ENCODE results near the gene LCORL. TPM values are rescaled to one million over a fixed set of nuclear protein-coding genes. Genes with fewer than 3 reads are reported as not detected.
A peak's percentile ranks its signal among the peaks of the same experiment; 100 is the strongest.

The LCORL gene
- total and polyA plus RNA-seq, 9 of the 15 experiments (the other 6 are each of a cell fraction or from before 2014, with no cell fraction given): 3.1 to 24.5 (median 11.1) TPM

DNA sequence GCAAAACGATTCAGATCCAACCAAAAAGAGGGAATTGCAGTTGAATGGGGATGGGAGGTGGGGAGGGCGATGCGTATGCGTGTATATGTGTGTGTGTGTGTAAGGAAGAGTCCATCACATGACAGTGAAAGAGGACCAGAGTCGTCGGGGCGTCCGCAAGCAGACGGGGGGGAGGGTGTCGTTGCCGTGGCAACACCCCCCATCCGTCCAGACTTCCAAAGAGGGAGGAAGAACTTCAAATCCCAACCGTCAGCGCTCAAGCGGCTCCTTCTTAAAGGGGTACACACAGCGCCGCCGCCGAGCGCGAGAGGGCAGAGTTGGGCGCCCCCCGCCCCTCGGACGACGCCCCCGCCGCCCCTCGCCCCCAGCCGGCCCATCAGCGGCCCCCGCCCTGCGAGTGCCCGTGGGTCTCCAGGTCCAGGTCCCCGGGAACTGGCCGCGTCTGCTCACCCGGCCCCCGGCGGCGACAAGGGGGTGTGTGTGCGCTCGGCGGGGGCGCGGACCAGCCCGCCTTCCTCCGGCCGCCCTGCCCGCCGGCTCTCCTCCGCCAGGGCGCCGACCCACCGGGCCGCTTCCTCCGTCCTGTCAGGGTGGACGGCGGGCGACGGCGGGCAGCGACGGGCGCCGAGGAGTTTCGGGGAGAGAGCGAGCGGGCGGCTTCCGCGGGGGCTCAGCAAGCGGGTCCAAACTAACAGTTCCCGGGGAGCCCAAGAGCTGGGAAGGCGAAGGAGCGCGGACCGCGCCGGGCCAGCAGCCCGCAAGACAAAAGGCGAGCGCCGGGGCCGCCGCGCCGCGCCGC is 685 bp downstream of the LCORL start (continued):
- TF ChIP-seq, protein P1, sequence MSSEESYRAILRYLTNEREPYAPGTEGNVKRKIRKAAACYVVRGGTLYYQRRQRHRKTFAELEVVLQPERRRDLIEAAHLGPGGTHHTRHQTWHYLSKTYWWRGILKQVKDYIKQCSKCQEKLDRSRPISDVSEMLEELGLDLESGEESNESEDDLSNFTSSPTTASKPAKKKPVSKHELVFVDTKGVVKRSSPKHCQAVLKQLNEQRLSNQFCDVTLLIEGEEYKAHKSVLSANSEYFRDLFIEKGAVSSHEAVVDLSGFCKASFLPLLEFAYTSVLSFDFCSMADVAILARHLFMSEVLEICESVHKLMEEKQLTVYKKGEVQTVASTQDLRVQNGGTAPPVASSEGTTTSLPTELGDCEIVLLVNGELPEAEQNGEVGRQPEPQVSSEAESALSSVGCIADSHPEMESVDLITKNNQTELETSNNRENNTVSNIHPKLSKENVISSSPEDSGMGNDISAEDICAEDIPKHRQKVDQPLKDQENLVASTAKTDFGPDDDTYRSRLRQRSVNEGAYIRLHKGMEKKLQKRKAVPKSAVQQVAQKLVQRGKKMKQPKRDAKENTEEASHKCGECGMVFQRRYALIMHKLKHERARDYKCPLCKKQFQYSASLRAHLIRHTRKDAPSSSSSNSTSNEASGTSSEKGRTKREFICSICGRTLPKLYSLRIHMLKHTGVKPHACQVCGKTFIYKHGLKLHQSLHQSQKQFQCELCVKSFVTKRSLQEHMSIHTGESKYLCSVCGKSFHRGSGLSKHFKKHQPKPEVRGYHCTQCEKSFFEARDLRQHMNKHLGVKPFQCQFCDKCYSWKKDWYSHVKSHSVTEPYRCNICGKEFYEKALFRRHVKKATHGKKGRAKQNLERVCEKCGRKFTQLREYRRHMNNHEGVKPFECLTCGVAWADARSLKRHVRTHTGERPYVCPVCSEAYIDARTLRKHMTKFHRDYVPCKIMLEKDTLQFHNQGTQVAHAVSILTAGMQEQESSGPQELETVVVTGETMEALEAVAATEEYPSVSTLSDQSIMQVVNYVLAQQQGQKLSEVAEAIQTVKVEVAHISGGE (CRISPR knock-in tag; IDR thresholded peaks at IDR 0.05): no peak
- TF ChIP-seq, protein P2, sequence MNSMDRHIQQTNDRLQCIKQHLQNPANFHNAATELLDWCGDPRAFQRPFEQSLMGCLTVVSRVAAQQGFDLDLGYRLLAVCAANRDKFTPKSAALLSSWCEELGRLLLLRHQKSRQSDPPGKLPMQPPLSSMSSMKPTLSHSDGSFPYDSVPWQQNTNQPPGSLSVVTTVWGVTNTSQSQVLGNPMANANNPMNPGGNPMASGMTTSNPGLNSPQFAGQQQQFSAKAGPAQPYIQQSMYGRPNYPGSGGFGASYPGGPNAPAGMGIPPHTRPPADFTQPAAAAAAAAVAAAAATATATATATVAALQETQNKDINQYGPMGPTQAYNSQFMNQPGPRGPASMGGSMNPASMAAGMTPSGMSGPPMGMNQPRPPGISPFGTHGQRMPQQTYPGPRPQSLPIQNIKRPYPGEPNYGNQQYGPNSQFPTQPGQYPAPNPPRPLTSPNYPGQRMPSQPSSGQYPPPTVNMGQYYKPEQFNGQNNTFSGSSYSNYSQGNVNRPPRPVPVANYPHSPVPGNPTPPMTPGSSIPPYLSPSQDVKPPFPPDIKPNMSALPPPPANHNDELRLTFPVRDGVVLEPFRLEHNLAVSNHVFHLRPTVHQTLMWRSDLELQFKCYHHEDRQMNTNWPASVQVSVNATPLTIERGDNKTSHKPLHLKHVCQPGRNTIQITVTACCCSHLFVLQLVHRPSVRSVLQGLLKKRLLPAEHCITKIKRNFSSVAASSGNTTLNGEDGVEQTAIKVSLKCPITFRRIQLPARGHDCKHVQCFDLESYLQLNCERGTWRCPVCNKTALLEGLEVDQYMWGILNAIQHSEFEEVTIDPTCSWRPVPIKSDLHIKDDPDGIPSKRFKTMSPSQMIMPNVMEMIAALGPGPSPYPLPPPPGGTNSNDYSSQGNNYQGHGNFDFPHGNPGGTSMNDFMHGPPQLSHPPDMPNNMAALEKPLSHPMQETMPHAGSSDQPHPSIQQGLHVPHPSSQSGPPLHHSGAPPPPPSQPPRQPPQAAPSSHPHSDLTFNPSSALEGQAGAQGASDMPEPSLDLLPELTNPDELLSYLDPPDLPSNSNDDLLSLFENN (IDR thresholded peaks at IDR 0.05; ENCODE audit: low read depth in 2 of 2, low read length in 2 of 2): no peak
- TF ChIP-seq BCOR (IDR thresholded peaks at IDR 0.05) (no peak), RFX1 (IDR thresholded peaks at IDR 0.05) (peak; percentile 93)
- TF ChIP-seq, protein P3, sequence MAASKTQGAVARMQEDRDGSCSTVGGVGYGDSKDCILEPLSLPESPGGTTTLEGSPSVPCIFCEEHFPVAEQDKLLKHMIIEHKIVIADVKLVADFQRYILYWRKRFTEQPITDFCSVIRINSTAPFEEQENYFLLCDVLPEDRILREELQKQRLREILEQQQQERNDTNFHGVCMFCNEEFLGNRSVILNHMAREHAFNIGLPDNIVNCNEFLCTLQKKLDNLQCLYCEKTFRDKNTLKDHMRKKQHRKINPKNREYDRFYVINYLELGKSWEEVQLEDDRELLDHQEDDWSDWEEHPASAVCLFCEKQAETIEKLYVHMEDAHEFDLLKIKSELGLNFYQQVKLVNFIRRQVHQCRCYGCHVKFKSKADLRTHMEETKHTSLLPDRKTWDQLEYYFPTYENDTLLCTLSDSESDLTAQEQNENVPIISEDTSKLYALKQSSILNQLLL (CRISPR knock-in tag; IDR thresholded peaks at IDR 0.05; ENCODE audit: borderline replicate concordance): no peak
- TF ChIP-seq, protein P4, sequence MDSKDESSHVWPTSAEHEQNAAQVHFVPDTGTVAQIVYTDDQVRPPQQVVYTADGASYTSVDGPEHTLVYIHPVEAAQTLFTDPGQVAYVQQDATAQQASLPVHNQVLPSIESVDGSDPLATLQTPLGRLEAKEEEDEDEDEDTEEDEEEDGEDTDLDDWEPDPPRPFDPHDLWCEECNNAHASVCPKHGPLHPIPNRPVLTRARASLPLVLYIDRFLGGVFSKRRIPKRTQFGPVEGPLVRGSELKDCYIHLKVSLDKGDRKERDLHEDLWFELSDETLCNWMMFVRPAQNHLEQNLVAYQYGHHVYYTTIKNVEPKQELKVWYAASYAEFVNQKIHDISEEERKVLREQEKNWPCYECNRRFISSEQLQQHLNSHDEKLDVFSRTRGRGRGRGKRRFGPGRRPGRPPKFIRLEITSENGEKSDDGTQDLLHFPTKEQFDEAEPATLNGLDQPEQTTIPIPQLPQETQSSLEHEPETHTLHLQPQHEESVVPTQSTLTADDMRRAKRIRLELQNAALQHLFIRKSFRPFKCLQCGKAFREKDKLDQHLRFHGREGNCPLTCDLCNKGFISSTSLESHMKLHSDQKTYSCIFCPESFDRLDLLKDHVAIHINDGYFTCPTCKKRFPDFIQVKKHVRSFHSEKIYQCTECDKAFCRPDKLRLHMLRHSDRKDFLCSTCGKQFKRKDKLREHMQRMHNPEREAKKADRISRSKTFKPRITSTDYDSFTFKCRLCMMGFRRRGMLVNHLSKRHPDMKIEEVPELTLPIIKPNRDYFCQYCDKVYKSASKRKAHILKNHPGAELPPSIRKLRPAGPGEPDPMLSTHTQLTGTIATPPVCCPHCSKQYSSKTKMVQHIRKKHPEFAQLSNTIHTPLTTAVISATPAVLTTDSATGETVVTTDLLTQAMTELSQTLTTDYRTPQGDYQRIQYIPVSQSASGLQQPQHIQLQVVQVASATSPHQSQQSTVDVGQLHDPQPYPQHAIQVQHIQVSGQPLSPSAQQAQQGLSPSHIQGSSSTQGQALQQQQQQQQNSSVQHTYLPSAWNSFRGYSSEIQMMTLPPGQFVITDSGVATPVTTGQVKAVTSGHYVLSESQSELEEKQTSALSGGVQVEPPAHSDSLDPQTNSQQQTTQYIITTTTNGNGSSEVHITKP (IDR thresholded peaks at IDR 0.05; ENCODE audit: partially characterized antibody): peak; percentile 75

Measured in K562 (cell line).